CD4-positive, alpha-beta T cell treated with Interleukin-12 subunit alpha and Interleukin-12 subunit beta, for 1 hour (primary cell): Measurements from ENCODE around the gene SPRR2B.
"Not testable (repeated sequence)": the region's sequence is repeated elsewhere in the genome, so short reads cannot be mapped to it uniquely, and the experiment has no call there.

ENCODE experiments used
- DNase-seq: peaks from one replicate; pipeline ENCODE4 v3.0.0-alpha.2; 2020

SPRR2B gene

DNA sequence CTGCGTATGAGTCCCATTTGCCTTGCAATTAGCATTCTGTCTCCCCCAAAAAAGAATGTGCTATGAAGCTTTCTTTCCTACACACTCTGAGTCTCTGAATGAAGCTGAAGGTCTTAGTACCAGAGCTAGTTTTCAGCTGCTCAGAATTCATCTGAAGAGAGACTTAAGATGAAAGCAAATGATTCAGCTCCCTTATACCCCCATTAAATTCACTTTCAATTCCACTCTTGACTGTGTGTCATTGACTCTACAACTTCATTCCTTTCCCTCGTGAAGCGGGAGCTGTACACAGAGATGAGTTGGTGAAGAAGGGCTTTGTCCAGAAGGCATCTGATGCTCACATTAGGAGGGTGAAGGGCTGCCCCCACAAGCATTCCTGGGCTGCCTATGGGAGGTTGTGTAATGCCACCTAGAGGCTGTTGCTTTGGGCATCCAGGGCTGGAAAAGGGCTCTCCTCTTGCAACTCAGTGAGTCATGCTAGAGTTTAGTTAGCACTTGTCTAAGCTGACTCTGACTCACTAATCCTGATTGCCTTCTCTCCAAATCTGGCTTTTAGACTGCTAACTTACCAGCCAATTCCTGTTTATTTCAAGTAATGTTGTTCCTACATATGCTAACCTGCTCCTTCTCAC, 38.6 kb downstream of the SPRR2B start:
- no peak for DNase-seq

DNA sequence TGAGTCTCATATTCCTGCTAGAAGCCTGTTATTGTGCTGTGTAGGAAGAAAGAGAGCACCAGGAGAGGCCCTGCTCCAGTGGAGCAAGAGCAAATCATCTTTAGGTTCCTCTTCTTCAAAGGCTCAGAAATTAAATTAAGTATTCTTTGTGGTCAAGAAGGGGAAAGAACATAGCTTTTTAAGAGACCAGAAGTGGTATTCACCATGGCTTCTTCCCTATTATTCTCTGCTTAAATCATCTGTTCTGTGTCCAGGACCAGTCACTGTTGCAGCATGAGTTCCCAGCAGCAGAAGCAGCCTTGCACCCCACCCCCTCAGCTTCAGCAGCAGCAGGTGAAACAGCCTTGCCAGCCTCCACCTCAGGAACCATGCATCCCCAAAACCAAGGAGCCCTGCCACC, 39.3 kb downstream of the SPRR2B start:
- DNase-seq, result no peak

DNA sequence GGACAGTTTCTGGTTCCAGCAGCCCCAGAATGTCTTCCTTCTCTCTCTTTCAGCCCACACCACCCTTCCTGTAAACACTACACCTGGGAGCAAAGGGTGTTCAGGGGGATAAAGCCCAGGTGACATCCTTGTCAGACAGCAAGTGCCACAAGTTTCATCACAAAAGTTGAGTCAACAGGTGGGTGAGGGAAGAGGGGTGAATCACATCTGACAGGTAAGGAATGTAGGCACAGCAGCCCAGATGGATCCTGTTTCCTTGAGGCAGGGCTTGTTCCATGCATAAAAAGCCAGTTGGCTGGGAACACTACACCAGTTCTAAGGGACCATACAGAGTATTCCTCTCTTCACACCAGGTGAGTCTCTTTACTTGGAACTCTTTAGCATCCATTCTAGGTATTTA, 40.5 kb downstream of the SPRR2B start, which contains the start of gene SPRR1B:
Gene SPRR1B, plus strand, starts transcription at position 309 of the 400 bp plus-strand sequence. CDS start 1,143 bp downstream, outside the sequence.
- no peak for DNase-seq

DNA sequence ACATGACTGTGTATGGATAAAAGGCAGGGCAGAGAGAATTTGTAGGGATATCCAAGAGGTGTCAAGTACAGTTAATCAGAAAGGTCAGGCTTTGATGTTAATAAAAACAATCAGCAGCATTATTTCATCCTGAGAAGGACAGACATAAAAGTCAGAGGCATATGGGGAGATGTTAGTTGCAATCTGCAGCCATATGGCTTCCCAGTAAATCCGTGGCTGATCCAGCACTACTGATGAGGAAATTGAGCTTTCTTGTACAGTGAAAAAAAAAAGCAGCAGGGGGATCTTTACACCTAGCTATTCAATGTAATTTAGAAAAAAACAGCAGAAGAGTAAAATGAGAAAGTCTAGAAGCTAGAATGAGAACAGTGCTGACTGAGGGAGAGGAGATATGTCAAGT, 42.6 kb downstream of the SPRR2B start:
- DNase-seq, result no peak

DNA sequence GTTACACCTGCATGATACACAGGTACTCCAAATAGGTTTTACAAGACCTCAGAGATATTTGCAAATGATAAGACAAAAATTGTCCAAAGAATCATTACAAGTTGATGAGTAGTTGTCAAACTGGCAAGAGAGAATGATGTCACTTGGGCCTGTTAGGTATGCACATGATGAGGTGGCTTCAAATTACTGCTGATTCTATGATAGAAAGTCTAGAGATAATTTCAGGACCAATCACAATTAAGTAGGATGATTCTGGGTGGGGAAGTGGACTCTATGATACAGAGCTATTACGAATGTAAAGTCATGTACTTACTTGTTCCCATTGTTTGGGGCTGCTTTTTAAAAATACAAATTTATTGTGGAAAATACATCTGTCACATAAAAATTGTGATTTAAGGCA, 45.6 kb downstream of the SPRR2B start:
- no peak for DNase-seq

DNA sequence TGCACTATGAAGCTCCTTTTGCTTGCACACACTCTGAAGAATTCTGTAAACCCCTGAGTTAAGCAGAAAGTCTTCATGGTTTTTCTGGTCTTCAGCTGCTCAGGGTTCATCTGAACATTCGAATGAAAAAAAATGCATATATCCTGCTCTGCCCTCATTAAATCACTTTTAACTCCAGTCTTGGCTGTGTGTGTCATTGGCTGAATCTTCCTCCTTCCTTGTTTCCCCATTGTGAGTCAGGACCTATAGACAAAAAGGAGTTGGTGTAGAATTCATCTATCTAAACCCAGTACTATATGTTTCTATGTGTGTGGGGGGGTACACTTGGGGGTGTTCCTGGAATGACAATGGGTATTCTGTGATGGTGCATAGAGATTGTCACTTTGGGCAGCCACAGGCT, 47.0 kb downstream of the SPRR2B start:
- DNase-seq, result no peak

DNA sequence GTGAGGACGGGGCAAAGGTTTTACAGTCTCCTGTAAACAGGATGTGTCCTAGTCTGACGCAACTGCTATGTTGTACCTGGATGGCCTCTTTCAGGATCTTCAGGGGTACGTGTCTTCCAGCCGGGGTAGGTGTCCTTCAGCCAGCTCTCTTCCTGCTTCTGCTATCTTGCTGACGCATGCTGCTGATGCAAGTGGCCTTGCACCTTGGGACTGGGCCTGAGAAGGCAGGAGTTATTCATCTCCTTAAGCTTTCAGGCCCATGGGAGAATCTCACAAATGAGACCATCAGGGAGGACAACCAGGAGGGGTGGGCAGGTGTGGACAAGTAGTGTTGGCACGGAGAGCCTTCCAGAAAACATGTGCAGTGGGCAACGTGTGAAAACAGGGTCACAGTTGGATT, 48.3 kb downstream of the SPRR2B start:
- DNase-seq, result no peak

DNA sequence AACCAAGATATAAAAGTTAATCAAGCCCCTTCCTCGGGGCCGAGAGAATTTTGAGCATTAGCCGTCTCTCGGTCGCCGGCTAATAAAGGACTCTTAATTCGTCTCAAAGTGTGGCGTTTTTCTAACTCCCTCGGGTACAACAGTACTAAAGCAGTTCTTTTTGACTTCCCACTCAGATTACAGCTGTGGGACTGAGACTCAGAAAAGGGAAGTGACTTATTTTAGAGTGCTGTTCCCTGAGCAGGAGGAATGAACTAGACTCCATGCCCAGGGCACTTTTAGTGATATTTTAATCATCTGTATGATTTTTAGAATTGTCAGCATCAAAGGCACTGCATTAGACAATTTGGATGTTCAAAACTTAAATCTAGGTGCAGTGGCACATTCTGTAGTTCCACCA, 49.1 kb downstream of the SPRR2B start:
- not testable (repeated sequence) for DNase-seq

DNA sequence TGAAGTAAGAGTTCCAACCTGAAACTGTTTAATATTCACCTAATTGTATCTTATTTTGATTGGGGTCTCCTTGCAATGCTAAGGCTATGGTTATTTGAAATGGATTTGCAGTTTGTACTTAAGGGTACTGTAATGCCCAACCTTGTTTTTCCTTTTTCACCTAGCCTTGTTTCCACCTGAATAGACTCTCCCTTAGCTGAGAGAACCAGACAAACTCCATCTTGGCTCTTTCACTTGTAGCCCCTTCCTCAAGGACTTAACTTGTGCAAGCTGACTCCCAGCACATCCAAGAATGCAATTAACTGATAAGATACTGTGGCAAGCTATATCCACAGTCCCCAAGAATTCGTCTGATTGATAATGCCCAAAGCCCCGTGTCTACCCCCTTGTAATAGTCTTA, 49.6 kb downstream of the SPRR2B start:
- DNase-seq, result not testable (repeated sequence)
